ENCODE data around the gene DMRT1. TPM values are rescaled to one million over a fixed set of nuclear protein-coding genes. Genes with fewer than 3 reads are reported as not detected.

The DMRT1 gene
- total RNA-seq, 1 experiment from 2014 or later: 0.47 TPM

DNA sequence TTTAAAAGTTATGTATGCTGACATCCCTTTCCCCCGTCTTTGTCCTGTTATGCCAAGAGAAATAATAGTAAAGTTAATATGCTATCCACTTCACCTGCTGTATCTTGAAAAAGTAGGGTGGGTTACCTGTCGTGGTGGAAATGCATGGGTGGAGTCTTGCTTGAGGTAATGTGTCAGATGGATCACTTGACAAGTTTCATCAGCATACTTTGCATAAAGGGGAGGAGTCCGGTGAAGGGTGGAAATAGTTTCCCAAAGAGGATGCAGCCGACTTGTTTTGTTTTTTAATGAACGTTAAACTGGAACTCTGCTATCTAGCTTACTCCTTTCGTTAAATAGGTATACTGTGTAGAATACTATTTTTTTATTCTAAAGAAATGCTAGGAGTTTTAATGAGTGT lies 125.9 kb downstream of the DMRT1 start:
- no peak overlapping the region for H3K4me2 ChIP-seq (ENCODE audit: low read length)
- no peak overlapping the region for H3K9ac ChIP-seq (ENCODE audit: low read length)
- ATAC-seq (no peak), DNase-seq (ENCODE audit: low read depth, low spot score) (no peak)
- no peaks in the 10 kb centered on the region for H3K4me1 ChIP-seq (ENCODE audit: control insufficient read depth in 1 of 2, insufficient read depth in 2 of 2, low read length in 2 of 2)
- no peak overlapping the region for H3K27ac ChIP-seq (ENCODE audit: low read depth, low read length)
- H3K4me3 ChIP-seq (replicated peaks in 1 of 2; ENCODE audit: low read depth in 1 of 2, low read length in 2 of 2): no peak overlapping the region
- intact Hi-C loops (cut with micrococcal nuclease): no loop called here
- no peak for TF ChIP-seq SRF (IDR thresholded peaks at IDR 0.05; ENCODE audit: low read depth)
- TF ChIP-seq, protein P1, sequence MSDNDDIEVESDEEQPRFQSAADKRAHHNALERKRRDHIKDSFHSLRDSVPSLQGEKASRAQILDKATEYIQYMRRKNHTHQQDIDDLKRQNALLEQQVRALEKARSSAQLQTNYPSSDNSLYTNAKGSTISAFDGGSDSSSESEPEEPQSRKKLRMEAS (IDR thresholded peaks at IDR 0.05): no peak
- TF ChIP-seq, protein P2, sequence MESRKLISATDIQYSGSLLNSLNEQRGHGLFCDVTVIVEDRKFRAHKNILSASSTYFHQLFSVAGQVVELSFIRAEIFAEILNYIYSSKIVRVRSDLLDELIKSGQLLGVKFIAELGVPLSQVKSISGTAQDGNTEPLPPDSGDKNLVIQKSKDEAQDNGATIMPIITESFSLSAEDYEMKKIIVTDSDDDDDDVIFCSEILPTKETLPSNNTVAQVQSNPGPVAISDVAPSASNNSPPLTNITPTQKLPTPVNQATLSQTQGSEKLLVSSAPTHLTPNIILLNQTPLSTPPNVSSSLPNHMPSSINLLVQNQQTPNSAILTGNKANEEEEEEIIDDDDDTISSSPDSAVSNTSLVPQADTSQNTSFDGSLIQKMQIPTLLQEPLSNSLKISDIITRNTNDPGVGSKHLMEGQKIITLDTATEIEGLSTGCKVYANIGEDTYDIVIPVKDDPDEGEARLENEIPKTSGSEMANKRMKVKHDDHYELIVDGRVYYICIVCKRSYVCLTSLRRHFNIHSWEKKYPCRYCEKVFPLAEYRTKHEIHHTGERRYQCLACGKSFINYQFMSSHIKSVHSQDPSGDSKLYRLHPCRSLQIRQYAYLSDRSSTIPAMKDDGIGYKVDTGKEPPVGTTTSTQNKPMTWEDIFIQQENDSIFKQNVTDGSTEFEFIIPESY (IDR thresholded peaks at IDR 0.05; ENCODE audit: extremely low read depth, insufficient replicate concordance, low read length): no peak
- no peak for TF ChIP-seq EZH2 (IDR thresholded peaks at IDR 0.05)
- no peak for TF ChIP-seq ATF3 (IDR thresholded peaks at IDR 0.05)
- no peak for TF ChIP-seq ZFX (IDR thresholded peaks at IDR 0.05)
- TF ChIP-seq, protein P3, sequence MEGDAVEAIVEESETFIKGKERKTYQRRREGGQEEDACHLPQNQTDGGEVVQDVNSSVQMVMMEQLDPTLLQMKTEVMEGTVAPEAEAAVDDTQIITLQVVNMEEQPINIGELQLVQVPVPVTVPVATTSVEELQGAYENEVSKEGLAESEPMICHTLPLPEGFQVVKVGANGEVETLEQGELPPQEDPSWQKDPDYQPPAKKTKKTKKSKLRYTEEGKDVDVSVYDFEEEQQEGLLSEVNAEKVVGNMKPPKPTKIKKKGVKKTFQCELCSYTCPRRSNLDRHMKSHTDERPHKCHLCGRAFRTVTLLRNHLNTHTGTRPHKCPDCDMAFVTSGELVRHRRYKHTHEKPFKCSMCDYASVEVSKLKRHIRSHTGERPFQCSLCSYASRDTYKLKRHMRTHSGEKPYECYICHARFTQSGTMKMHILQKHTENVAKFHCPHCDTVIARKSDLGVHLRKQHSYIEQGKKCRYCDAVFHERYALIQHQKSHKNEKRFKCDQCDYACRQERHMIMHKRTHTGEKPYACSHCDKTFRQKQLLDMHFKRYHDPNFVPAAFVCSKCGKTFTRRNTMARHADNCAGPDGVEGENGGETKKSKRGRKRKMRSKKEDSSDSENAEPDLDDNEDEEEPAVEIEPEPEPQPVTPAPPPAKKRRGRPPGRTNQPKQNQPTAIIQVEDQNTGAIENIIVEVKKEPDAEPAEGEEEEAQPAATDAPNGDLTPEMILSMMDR (IDR thresholded peaks at IDR 0.05 in 2 of 3, conservative IDR thresholded peaks at IDR 0.05 in 1 of 3; ENCODE audit: borderline replicate concordance in 1 of 3, insufficient read depth in 1 of 3, low read depth in 2 of 3, low read length in 2 of 3): no peak
- TF ChIP-seq, protein P4, sequence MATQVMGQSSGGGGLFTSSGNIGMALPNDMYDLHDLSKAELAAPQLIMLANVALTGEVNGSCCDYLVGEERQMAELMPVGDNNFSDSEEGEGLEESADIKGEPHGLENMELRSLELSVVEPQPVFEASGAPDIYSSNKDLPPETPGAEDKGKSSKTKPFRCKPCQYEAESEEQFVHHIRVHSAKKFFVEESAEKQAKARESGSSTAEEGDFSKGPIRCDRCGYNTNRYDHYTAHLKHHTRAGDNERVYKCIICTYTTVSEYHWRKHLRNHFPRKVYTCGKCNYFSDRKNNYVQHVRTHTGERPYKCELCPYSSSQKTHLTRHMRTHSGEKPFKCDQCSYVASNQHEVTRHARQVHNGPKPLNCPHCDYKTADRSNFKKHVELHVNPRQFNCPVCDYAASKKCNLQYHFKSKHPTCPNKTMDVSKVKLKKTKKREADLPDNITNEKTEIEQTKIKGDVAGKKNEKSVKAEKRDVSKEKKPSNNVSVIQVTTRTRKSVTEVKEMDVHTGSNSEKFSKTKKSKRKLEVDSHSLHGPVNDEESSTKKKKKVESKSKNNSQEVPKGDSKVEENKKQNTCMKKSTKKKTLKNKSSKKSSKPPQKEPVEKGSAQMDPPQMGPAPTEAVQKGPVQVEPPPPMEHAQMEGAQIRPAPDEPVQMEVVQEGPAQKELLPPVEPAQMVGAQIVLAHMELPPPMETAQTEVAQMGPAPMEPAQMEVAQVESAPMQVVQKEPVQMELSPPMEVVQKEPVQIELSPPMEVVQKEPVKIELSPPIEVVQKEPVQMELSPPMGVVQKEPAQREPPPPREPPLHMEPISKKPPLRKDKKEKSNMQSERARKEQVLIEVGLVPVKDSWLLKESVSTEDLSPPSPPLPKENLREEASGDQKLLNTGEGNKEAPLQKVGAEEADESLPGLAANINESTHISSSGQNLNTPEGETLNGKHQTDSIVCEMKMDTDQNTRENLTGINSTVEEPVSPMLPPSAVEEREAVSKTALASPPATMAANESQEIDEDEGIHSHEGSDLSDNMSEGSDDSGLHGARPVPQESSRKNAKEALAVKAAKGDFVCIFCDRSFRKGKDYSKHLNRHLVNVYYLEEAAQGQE (IDR thresholded peaks at IDR 0.05; ENCODE audit: low read depth): no peak
- no peak for TF ChIP-seq RAD21 (IDR thresholded peaks at IDR 0.05; ENCODE audit: low read depth)
- no peak for TF ChIP-seq SIN3A (IDR thresholded peaks at IDR 0.05; ENCODE audit: low read depth)
- TF ChIP-seq ZNF274 (IDR thresholded peaks at IDR 0.05; ENCODE audit: low read depth, low read length): no peak
- no peak for TF ChIP-seq ELF1 (IDR thresholded peaks at IDR 0.05; ENCODE audit: borderline replicate concordance, low read depth)
- TF ChIP-seq FOSL1 (IDR thresholded peaks at IDR 0.05; ENCODE audit: low read depth): no peak
- no peak for TF ChIP-seq EGR1 (IDR thresholded peaks at IDR 0.05; ENCODE audit: low read depth)
- TF ChIP-seq POLR2A (IDR thresholded peaks at IDR 0.05; ENCODE audit: borderline replicate concordance, extremely low read depth, insufficient read depth, insufficient read length): no peak
- no peak for TF ChIP-seq JUND (IDR thresholded peaks at IDR 0.05)
- H3K9me2 ChIP-seq (ENCODE audit: insufficient read depth): no peaks in the 10 kb centered on the region
- H4K20me1 ChIP-seq (ENCODE audit: insufficient read depth): no peaks in the 10 kb centered on the region
- peaks cover 20% of the 10 kb centered on the region for H3K27me3 ChIP-seq (ENCODE audit: insufficient read depth, low read length)
- POLR2A ChIA-PET: no interaction called here
- CTCF ChIA-PET: no interaction called here
- RAD21 ChIA-PET (ENCODE audit: low non-redundant PET in 1 of 2, low total read pairs in 2 of 2, uncharacterized antibody in 2 of 2, unreplicated experiment in 2 of 2): no interaction called here
- no peaks in the 10 kb centered on the region for H3K79me2 ChIP-seq (ENCODE audit: insufficient read depth, low read length)
- no peaks in the 10 kb centered on the region for H3K9me3 ChIP-seq (ENCODE audit: control insufficient read depth in 1 of 2, insufficient read depth in 1 of 2, low read depth in 1 of 2, low read length in 2 of 2)
- BruUV-seq (replicated peaks): no TSS peak
- H3K36me3 ChIP-seq (ENCODE audit: control insufficient read depth in 1 of 2, insufficient read depth in 2 of 2, low read length in 2 of 2): no peaks in the 10 kb centered on the region
- no peak overlapping the region for H2AFZ ChIP-seq (ENCODE audit: low read depth, low read length, poor library complexity, severe bottlenecking)
